GM18909 (cell line): ENCODE results near the gene TMEM51.
"Not testable (repeated sequence)": the region's sequence is repeated elsewhere in the genome, so short reads cannot be mapped to it uniquely, and the experiment has no call there.

Source experiments
- ATAC-seq: cut with Tn5 transposase; IDR thresholded peaks from one replicate; pipeline ENCODE4 v1.9.1; 2021; ENCODE audit warnings: mild to moderate bottlenecking; ENCODE audit not compliant: unreplicated experiment, poor library complexity

TMEM51 gene

DNA sequence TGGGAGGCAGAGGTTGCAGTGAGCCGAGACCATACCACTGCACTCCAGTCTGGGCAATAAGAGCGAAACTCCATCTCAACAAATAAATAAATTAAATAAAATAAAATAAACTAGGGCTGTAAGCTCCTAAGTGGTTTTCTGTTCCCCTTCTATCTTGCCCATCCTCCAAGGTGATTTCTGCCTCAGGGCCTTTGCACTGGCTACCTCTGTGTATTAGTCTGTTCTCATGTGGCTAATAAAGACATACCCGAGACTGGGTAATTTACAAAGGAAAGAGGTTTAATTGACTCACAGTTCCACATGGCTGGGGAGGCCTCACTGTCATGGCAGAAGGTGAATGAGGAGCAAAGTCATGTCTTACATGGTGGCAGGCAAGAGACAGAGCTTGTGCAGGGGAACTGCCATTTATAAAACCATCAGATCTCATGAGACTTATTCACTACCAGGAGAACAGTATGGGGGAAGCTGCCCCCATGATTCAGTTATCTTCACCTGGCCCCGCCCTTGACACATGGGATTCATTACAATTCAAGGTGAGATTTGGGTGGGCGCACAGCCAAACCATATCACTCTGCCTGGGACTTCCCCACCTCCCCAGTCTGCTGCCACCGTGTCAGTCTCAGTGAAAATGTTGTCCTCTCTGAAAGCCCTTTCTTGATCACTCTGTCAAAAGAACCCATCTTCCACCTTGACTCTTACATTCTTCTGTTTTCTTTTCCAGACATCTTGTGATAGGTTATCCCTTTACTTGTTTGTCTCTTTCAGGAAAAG is 22.0 kb downstream of the TMEM51 start:
- ATAC-seq = not testable (repeated sequence)

DNA sequence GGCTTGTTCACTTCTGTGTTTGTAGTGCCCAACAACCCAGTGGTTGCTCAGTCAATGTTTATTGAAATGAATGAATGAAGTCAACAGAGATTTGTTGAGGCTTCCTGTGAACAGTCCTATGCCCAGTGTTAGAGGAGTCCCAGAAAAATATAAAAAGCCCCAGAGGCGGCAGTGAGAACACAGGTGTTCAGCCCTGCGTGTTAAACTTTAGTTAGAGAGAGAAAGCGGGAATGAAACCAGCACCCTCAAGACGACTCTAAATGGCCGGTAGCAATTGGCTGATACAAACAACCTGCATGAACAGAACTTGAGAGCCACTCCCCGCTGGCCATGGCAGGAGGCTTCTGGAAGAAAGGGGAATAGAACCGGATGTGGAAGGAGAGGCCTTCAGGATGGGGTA is 22.6 kb downstream of the TMEM51 start:
- peak; percentile 52 for ATAC-seq

DNA sequence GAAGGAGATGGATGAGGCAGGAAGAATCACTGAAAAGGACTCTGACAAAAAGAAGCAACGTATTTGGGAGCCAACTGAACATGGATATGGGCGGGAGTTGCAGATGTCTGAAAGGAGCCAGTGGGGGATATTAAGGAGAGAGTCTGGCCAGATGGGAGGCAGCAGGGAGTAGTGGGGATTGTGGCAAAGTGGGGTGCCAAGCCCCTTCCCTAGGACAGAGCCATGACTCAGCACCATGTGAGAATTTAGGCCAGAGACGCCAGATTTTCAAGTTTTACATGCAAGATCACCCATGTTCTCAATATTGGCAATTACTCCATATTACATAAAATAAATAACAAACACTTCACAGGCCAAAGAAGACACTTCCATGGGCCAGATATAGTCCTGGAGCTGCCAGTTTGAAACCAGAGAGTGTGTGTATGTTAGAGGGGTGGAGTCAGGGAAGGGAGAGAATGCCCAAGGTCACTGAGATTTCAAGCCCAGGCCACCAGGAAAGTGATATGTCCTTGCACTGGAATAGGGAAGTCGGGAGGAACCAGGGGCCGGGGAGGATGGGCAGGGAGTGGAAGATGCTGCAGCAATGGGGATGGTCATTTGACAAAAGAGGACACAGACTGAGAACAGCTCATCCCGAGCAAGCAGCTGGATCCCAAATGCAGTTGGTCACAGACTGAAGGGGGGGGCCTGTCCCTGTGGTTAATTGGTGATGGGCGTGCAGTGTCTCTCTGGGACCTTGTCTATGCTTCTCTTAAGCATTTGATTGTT is 23.5 kb downstream of the TMEM51 start:
- no peak for ATAC-seq

DNA sequence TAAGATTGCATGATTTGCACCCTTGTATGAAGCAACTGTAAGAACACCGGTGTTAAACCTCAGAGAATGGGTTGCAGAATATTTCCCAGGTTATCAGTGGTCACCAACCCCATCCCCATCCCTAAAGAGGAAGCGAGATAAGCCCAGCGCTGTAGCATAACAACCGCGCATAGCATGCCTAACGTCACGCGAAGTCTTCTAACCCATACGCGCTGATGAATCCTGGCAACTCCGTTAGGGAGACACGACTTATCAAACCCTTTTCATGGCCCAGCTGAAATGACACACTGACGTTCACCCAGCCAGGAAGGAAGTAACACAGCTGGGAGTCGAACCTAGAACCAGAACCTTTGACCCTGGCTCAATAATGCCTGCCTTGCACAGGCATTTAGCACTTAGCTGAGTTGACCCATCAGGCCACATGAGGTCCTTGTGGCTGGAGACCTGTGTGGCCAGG is 24.2 kb downstream of the TMEM51 start:
- ATAC-seq = no peak

DNA sequence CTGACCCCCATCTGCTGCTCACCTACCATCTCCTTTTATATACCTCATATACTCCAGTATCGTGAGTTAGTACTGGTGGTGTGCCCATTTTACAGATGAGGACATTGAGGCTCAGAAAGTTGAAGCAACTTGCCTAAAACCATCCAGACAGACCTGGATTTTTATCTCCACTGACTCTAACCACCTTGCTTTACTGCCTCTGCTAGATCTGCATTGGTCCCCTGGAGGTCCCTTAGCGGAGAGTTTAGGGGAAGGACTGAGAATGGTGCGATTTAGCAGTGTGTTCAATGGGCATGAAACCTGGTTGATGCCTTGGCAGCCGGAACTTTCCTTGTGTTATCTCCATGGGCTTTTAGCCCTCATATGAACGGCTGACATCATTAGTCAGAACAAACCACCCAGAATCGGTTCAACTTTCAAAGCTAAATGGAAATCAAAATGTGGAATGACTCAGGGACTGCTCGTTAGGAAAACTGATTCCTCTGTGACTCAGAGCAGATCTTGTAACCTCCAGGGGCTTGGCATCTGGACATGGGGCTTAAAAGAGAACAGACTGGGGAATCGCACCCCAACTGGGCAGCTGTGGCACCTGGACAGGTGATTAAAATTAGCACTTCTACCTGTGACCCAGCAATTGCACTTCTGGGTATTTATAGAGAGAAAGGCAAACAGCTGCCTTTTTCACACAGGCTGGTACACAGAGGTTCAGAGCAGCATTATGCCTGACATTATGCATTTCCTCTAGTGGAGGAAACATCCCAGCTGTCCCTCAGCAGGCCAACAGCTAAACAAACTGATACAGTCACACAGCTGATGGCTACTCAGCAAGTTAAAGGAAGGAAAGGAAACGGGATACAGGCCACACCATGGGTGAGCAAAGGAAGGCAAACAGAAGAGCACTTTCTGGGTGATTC is 25.3 kb downstream of the TMEM51 start:
- ATAC-seq = no peak

DNA sequence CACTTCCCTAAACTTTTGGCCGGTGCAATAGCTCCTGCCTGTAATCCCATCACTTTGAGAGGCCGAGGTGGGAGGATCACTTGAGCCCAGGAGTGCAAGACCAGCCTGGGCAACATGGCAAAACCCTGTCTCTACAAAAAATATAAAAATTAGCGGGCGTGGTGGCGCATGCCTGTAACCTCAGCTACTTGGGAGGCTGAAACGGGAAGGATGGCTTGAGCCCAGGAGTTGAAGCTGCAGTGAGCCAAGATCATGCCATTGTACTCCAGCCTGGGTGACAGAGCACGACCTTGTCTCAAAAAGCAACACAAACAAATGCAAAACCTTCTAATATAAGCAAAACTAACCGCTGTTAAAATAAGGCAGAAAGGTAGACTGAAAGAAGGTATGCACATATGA is 25.9 kb downstream of the TMEM51 start:
- ATAC-seq = no peak

DNA sequence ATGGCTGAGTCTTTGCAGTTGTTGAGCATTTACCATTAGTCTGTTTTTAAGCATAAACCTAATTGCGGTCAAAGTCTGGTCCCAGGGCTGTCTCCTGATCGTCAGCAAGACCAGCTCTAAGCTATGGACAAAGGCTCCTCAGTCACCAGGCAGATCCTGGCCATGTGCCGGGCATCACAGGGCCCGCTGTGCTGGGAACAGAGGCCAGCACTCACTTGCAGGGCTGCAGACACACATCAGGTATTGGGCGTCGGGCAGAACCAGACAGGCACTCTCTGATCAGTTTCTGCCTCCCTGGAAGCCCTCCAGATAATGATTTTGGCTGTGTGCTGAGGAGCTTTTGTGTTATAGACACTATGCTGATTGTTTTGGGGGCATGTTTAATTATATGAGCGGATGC is 26.6 kb downstream of the TMEM51 start:
- ATAC-seq = no peak

DNA sequence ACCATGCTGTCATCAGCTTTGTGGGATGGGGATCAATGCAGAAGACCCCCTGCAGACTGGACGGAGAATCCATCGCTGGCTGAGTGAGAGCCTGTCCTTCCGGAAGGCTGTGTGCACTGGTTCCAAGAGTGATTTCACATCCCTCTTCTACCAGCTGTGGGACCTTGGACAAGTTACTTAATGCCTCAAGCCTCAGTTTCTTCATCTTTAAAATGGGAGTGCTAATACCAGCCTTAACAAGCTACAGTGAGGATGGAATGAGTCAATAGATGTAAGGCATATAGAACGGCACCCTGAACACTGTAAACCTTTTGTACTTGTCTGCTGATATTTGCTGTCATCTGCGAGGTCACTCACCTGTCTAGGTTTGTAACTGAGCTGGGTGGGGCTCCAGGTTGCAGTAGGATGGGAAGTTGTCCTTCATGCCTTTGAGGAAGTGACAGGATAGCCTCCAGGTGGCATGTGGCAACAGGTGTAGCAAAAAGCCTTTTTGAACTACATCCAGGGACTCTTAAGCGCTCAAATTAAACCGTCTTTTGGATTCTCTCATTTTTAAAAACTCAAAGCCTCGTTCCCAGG is 27.5 kb downstream of the TMEM51 start:
- ATAC-seq = no peak

DNA sequence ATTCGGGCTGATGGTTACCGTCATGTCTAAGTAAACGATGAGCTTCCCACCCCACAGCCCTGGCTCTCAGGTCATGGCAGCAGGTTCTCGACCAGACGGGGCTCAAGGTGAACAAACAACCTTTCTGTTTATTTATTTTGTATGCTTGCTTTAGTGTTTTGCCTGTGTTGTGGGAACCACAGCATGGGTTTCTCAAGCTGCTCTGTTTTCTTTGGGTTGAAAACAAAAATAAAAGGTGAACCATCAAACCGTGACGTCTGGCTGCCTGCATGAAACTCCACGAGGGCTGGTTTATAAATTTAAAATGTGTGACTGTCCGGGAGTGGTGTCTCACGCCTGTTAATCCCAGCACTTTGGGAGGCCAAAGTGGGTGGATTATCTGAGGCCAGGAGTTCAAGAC is 28.0 kb downstream of the TMEM51 start:
- ATAC-seq = no peak

DNA sequence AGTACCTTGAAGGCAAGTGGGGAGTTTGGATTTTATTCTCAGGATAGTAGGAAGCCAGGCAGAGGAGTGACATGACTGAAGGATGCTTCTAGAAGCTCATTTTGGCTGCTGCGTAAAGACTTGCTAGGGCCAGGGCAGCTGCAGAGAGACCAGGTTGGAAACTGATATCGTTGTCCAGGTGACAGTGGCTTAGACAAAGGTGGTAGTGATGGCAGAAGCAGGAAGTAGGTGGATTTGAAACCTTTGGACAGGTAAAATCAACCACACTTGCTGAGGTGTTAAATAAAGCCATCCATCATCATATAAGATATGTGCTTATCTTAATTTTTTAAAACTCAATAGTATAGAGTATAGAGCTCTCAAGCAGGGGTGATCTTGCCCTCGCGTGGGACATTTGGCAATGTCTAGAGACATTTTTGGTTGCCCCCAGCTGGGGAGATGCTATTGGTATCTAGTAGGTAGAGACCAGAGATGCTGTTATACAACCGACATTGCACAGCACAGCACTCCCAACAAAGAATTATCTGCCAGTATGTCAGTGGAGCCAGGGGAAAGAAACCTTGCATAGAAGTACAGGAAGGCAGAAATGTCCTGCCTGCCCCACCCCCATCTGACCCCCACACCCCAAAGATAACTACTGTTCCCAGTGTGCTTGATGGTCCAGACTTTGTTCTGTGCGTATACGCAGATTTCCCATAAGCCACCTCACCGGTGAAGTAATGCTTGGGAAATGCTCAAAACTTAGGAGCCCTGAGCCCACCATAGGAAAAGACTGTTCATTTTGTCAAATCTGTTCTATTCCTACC is 31.1 kb downstream of the TMEM51 start:
- ATAC-seq = no peak

DNA sequence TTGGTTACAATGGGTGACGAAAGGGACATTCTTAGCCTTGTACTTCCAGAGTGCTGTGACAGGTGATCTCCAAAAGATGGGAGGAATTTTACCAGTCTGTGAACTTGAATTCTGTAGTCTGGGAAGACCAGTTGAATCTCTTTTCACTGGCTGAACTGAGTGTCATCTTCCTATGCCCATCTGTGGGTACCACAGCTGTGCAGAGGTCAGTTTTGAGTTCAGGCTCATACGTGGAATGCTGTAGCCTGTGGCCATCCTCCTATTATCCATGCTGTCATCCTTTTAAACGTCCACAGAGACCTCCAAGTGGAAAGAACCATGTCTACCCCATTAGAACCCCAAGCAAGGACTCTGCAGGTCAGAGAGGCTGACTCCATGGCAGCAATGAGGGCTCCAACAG is 32.1 kb downstream of the TMEM51 start:
- no peak for ATAC-seq

DNA sequence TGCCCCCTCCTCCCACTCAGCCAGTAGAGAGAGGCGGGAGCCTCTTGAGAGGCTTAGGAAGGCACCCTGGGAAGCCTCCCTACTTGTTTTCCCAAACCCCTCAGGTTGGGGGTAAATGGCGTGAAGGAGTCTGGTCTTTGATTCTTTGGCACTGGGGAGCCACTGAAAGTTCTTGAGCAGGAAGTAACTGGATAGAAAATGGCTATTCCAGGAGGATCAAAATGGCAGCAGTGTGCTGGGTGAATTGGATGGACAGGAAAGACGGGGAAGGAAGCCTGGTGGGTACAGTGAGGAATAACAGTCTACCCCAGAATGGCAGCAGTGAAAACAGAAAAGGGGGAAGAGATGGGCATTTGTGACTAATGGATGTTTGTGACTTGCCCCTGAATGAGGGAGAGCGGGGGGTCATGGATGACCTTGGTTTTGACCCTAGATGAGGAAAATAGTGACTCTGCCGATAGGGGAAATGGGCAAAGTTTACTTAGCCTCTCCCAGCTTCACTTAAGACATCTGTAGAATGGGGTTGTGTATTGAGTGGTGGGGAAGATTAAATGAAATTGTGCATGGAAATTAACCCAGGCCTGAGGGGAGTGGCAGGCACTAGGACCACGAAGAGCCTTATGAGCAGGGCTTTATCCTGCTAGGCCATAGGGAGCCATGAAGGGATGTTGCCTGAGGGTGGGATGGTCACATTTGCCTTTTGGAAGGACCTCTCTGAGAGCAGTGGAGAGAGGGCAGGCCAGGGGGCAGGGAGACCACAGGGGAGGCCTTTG is 32.7 kb downstream of the TMEM51 start:
- no peak for ATAC-seq

DNA sequence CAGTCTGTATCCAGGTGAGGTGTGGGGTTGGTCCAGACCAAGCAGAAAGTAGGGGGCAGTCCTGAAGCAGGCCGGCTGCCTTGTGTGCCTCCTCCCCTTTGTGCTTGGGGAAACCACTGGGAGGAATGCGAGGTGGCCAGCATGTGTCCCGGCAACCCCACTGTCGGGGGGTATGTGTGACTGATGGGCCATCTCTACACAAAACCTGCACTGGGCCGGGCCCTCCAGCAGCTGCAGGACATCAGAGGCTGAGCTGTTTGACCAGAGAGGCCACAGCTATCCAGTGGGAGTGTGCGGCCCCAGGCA is 33.3 kb downstream of the TMEM51 start:
- no peak for ATAC-seq

DNA sequence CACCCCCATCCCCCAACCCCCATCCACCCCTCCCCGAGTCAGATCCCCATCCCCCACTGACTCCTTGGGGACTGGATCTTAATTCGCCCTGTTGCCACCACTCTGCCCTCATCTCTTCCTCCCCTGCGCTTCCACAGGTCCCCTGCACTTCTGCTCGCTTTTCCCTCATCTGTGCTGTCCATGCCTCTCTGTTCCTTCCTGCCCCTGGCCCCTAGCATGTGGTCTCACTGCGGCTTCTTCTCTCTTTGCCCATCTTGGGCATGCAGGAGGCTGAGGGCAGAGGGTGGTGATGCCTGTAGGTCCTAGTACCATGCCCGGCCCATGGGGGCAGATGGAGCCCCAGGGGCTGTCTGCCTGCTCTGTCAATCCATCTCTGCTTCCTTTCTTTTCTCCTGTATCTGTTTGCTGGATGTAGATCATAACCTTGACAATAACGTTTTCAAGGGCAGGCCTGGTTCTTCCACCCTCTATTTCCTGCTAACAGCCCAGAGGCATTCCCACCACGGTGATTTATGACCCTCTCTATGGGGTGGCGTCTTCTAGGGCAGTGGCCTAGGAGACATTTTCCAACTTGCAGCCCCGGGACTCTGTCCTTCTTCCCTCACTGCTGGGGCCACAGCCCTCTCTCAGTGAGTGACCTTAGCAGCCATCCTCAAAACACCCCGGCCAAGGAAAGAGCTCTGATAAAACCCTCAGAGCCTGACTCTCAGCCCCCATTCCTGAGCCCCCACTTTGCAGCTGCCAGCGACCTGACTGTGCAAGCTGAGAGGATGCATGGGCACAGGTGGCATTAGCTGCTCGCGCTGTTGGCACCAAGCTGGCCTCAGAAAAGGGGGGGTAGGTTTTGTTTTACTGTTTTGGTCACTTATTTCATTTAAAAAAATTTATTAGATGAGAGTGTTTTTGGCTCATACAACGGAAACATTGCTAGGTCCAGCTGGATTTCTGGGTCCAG is 33.9 kb downstream of the TMEM51 start:
- no peak for ATAC-seq

DNA sequence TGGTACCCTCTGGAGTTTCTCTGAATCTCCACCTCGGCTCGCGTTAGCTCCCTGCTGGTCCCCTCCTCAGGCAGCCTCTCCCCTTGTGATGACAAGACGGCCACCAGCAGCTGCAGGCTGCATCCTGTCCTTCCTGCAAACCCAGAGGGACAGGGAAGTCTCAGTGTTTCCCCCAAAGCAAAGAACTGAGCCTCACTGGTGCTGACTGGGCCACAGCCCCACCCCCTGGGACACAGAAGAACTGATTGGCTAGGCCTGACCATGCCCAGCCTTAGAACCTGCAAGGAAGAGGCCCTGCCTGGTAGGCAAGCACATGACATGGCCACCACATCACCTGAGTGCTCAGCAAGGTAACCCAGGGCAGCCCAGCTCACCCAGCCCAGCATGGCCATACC is 34.6 kb downstream of the TMEM51 start:
- no peak for ATAC-seq

DNA sequence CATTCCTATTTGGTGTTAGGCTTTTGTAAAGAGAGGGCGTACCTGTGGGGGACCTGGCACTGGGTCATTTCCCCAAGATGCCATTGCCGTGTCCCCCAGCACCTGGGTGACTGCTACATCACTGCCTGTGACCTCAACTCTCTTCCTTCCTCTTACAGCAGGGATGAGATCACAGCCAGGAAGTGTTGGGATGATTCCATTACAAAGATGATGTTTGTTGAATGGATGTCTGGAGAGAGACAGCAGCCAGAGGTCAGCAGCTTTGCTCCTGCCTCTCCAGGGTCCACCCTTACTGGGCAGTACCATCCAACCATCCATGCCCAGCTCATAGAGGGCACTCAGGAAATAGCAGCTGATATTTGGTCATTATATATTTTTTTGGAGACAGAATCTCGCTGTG is 35.1 kb downstream of the TMEM51 start:
- ATAC-seq = no peak

DNA sequence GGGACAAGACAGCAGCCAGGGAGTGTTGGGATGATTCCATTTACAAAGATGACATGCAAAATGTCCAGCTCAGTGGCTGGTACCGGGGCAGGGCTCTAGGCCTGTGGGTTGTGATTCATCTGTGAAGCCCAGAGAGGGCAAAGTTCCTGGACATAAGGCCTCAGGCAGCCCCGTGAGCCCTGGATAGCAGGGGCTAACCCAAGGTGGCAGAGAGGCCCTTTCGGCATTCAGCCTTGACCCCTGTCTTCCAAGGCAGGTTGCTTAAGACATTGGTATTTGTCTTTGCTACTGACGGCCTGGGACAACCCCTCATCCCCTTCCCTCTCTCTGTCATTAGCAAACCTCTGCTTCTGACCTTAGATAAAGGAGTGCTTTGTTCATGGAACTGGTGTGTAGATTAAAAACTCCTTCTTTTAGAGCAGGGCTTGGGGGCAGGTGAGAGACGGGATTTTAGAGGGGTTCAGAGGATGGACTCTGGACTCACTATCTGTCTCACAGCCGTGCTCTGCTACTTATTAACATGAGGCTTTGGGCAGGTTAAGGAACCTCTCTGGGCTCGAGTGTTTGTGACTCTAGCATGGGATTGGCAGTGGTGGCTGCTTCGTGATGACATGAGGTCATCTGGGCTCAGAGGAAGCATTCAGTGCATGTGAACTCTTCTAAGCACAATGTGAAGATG is 36.3 kb downstream of the TMEM51 start:
- no peak for ATAC-seq
